Spleen (tissue), 11 donors: ENCODE results near the gene ATP6V1C2. TPM values are rescaled to one million over a fixed set of nuclear protein-coding genes. Genes with fewer than 3 reads are reported as not detected.
"Not testable (repeated sequence)": the region's sequence is repeated elsewhere in the genome, so short reads cannot be mapped to it uniquely, and the experiment has no call there.

ENCODE experiments used
- DNase-seq: peaks from one replicate; pipeline ENCODE4 v3.0.0-alpha.2; 2020
- H3K27ac ChIP-seq, 8 donors: fragments of 200-600 bp; sonication (generic) in 7 of 8; 1 replicate in 4 of 8; 2 replicates in 4 of 8; pipeline versions ENCODE4 v1.5.0 to v1.8.0; 2016 to 2021; ENCODE audit warnings: inconsistent platforms in 4 of 8, mild to moderate bottlenecking in 4 of 8, moderate library complexity in 1 of 8
- H3K27me3 ChIP-seq, 7 donors: fragments of 200-600 bp; sonication (generic) in 6 of 7; replicated peaks in 1 of 7; 1 replicate in 4 of 7; 2 replicates in 3 of 7; pipeline versions ENCODE4 v1.5.0 to v1.8.0; 2016 to 2021; ENCODE audit warnings: inconsistent platforms in 3 of 7, mild to moderate bottlenecking in 1 of 7
- H3K36me3 ChIP-seq, 6 donors: fragments of 200-600 bp; sonication (generic) in 5 of 6; 1 replicate in 4 of 6; 2 replicates in 2 of 6; pipeline versions ENCODE4 v1.5.0 to v1.8.0; 2016 to 2021; ENCODE audit warnings: inconsistent platforms in 2 of 6
- H3K4me1 ChIP-seq, 6 donors: fragments of 200-600 bp; sonication (generic) in 5 of 6; 1 replicate in 3 of 6; 2 replicates in 3 of 6; pipeline versions ENCODE4 v1.5.0 to v1.8.0; 2016 to 2021; ENCODE audit warnings: inconsistent platforms in 3 of 6
- H3K4me3 ChIP-seq, 8 donors: fragments of 200-600 bp; sonication (generic) in 7 of 8; 1 replicate in 4 of 8; 2 replicates in 4 of 8; pipeline versions ENCODE4 v1.5.0 to v1.8.0; 2016 to 2021; ENCODE audit warnings: inconsistent platforms in 4 of 8, mild to moderate bottlenecking in 4 of 8, moderate library complexity in 2 of 8
- H3K9me3 ChIP-seq, 8 donors: fragments of 200-600 bp; sonication (generic) in 7 of 8; 1 replicate in 4 of 8; 2 replicates in 4 of 8; pipeline versions ENCODE4 v1.5.0 to v1.8.0; 2016 to 2021; ENCODE audit warnings: inconsistent platforms in 4 of 8
- POLR2A ChIP-seq, 3 donors: fragments of 450-650 bp; IDR thresholded peaks; one replicate each; pipeline ENCODE4 v1.5.1; 2017; ENCODE audit warnings: antibody characterized with exemption in 3 of 3, mild to moderate bottlenecking in 1 of 3
- POLR2AphosphoS5 ChIP-seq, 3 donors: sonication (generic); formaldehyde crosslinking; IDR thresholded peaks; one replicate each; pipeline ENCODE4 v1.5.1; 2017; ENCODE audit warnings: antibody characterized with exemption in 3 of 3
- WGBS, 5 donors: extraction: QIAGEN DNeasy Blood & Tissue Kit in 3 of 5; methylation state at CpG; one replicate each; pipeline versions ENCODE4 v1.1.5 to v1.1.7; 2013 to 2018; 5-methylcytosine and 5-hydroxymethylcytosine counted together
- intact Hi-C: fragments of 100-400 bp; cut with DNase I; formaldehyde crosslinking; loops from one replicate; pipeline ENCODE4 v1.15.0; 2023; ENCODE audit warnings: low total_unique reads
- polyA plus RNA-seq, 3 donors: library from polyadenylated mRNA; stranded (reverse); fragments of 200-250 nt; gene quantifications; one replicate each; pipeline ENCODE4 v1.2.1, GENCODE V29; 2013
- total RNA-seq, 7 donors: library from RNA; depleted of rRNA in 3 of 7; stranded (reverse); fragments of >200 nt in 3 of 7; fragmentation: NEBNext Ultra II Directional in 4 of 7; extraction: Animal tissue kit (Norgen Biotek cat#: 25700) in 4 of 7; gene quantifications; one replicate each; pipeline versions ENCODE4 v1.1.0 to v1.2.1, GENCODE V29; 2016 to 2021
- TF ChIP-seq, protein P1 (sequence below), 11 experiments: fragments of 200-600 bp in 7 of 11; fragments of 450-650 bp in 4 of 11; sonication (generic) in 4 of 11; IDR thresholded peaks in 8 of 11; conservative IDR thresholded peaks in 3 of 11; 1 replicate in 7 of 11; 2 replicates in 4 of 11; pipeline versions ENCODE4 v1.4.0 to v1.8.0; 2016 to 2021; ENCODE audit warnings: antibody characterized with exemption in 11 of 11, inconsistent platforms in 4 of 11, mild to moderate bottlenecking in 1 of 11
- donor health status: healthy with polysubstance abuse.
- donor health status: DM: no; HTN: no; CAD: no; lungs with moderate emphysema.
- donor health status: DM: no; HTN: no; CAD: no.
- donor health status: Bipolar disorder and iron deficiency.
- donor health status: healthy.
- donor health status: DM: no; HTN: no; CAD: no.
- donor health status: DM: yes; HTN: yes; CAD: no.

The ATP6V1C2 gene
- total and polyA plus RNA-seq, 10 donors = 0.23 to 9.2 (median 0.54) TPM; not detected in 3

DNA sequence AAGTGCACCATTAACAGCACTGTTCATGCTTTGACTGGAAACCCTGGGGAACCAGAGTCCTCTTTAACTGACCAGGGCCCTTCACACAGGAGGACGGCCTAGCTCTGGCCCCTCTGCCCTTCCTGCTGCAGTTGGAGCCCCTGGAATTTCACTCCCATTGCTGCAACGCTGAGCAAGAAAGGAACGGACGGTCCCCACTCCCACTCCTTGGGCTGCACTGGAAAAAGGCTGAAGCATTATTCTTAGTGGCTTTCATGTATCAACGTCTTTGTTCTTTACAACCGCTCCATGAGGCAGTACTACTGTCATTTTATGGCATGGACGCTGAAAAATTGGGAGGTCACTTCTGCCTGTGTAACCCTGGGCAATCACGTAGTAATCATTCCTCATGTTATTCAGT is 81.2 kb downstream of the ATP6V1C2 start:
- Histone ChIP-seq H3K9me3 (no peaks in the 10 kb centered on the region), H3K4me1 (peaks cover 7 to 34% (median 12%) of the 10 kb centered on the region in 6 donors), H3K27me3 (no peaks in the 10 kb centered on the region), H3K4me3 (no peak overlapping the region), H3K36me3 (peaks cover 0 to 59% (median 27%) of the 10 kb centered on the region in 6 donors), H3K27ac (no peak overlapping the region)
- WGBS, 5 donors = 83 to 88% (median 86%) methylated on average over 8 of the region's 8 CpGs
- DNase-seq = no peak
- intact Hi-C loops = no loop called here
- TF ChIP-seq, protein P1, sequence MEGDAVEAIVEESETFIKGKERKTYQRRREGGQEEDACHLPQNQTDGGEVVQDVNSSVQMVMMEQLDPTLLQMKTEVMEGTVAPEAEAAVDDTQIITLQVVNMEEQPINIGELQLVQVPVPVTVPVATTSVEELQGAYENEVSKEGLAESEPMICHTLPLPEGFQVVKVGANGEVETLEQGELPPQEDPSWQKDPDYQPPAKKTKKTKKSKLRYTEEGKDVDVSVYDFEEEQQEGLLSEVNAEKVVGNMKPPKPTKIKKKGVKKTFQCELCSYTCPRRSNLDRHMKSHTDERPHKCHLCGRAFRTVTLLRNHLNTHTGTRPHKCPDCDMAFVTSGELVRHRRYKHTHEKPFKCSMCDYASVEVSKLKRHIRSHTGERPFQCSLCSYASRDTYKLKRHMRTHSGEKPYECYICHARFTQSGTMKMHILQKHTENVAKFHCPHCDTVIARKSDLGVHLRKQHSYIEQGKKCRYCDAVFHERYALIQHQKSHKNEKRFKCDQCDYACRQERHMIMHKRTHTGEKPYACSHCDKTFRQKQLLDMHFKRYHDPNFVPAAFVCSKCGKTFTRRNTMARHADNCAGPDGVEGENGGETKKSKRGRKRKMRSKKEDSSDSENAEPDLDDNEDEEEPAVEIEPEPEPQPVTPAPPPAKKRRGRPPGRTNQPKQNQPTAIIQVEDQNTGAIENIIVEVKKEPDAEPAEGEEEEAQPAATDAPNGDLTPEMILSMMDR (IDR thresholded peaks at IDR 0.05 in 8 of 11, conservative IDR thresholded peaks at IDR 0.05 in 3 of 11) = no peak
- no peak for TF ChIP-seq POLR2AphosphoS5 (IDR thresholded peaks at IDR 0.05)
- TF ChIP-seq POLR2A (IDR thresholded peaks at IDR 0.05) = no peak

DNA sequence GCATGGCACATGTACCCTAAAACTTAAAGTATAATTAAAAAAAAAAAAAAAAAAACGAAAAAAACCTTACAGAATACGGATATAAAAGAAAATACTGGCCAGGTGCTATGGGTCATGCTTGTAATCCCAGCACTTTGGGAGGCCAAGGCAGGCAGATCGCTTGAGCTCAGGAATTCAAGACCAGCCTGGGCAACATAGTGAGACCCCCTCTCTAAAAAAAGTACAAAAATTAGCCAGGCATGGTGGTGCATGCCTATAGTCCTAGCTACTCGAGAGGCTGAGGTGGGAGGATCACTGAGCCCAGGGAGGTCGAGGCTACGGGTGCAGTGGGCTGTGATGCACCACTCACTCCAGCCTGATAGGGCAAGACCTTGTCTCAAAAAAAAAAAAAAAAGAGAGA is 84.6 kb downstream of the ATP6V1C2 start:
- WGBS, 5 donors = 86 to 98% (median 93%) methylated on average over 6 of the region's 6 CpGs
- H3K4me3 ChIP-seq, intact Hi-C loops, H3K9me3 ChIP-seq, DNase-seq, H3K27ac ChIP-seq, H3K27me3 ChIP-seq: not testable (repeated sequence)
- Histone ChIP-seq H3K36me3 (peaks cover 0 to 31% (median 13%) of the 10 kb centered on the region in 6 donors), H3K4me1 (peaks cover 34 to 67% (median 42%) of the 10 kb centered on the region in 6 donors)

DNA sequence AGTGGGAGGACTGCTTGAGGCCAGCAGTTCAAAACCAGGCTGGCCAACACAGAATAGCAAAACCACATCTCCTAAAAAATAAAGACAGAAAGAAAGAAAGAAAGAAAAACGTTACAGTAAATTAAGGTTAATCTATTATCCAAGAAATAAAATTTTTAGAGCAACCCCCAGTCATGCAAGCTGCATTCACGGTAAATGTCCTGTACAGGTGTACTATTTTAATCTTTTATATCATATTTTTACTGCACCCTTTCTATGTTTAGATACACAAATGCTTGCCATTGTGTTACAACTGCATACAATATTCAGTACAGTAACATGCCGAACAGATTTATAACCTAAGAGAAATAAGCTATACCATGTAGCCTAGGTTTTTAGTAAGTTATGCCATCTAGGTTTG is 85.1 kb downstream of the ATP6V1C2 start:
- no peaks in the 10 kb centered on the region for H3K9me3 ChIP-seq
- WGBS, 5 donors = 65 to 87% (median 82%) methylated on average over 3 of the region's 3 CpGs
- no peak overlapping the region for H3K4me3 ChIP-seq
- no peak for TF ChIP-seq POLR2AphosphoS5 (IDR thresholded peaks at IDR 0.05)
- no peak for TF ChIP-seq POLR2A (IDR thresholded peaks at IDR 0.05)
- TF ChIP-seq, protein P1 (IDR thresholded peaks at IDR 0.05 in 8 of 11, conservative IDR thresholded peaks at IDR 0.05 in 3 of 11) = no peak
- no peak for DNase-seq
- H3K4me1 ChIP-seq = peaks cover 39 to 73% (median 47%) of the 10 kb centered on the region in 6 donors
- intact Hi-C loops = no loop called here
- peaks cover 0 to 26% (median 7%) of the 10 kb centered on the region in 6 donors for H3K36me3 ChIP-seq
- H3K27ac ChIP-seq = no peak overlapping the region
- no peaks in the 10 kb centered on the region for H3K27me3 ChIP-seq

DNA sequence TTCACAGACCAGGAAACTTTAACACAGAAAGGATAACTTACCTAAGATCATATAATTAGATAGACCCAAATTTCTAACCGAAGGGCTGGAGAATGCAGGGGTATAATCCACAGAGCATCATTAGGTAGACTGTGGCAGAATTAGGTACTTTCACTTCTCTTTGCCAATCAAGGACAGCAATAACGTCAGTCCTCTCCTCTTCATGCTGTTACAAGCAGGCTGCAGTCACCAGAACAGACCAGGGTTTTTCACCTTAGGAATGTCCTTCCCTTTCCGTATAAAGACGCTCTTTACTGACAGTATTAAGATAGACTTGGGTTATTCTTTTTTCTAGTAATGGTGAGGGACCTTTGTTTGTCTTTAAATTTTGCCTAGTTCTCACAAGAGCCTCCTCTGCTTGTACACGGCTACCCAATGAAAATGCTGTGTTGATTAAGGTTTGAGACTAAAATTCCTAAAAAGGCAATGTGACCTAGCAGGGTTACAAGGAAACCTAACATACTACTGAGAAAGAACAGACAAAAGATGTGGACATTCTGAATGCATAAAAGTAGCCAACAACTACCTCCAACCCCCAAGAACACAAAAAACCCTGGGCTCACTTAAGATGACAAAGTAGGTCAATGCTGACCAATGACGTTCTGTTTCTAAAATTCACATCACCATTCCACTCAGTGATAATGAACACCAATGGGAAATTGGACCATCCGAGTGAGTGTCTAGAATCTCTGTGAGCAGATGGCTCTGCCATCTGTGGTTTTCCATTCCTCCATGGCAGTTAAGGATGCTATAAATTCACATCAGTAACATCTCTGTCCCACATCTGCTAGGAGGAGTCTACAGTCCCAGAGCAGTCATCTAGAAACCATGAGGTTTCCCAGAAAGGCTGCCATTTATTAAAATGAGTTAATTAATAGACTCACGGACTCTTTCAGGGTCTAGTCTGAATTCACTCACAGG is 89.1 kb downstream of the ATP6V1C2 start:
- TF ChIP-seq, protein P1 (IDR thresholded peaks at IDR 0.05 in 8 of 11, conservative IDR thresholded peaks at IDR 0.05 in 3 of 11) = peak in 2 of 11 experiments; percentile 13 to 17
- TF ChIP-seq POLR2A (IDR thresholded peaks at IDR 0.05) (no peak), POLR2AphosphoS5 (IDR thresholded peaks at IDR 0.05) (no peak)
- Histone ChIP-seq H3K4me1 (peaks cover 47 to 83% (median 61%) of the 10 kb centered on the region in 6 donors), H3K27me3 (no peaks in the 10 kb centered on the region), H3K4me3 (peak overlapping the region in 6 of 8 donors; percentile 12 to 97 (median 90)), H3K9me3 (no peaks in the 10 kb centered on the region), H3K27ac (peak overlapping the region in 7 of 8 donors; percentile 48 to 98 (median 95)), H3K36me3 (peaks cover 0 to 12% (median 0%) of the 10 kb centered on the region in 6 donors)
- 23 to 40% (median 32%) methylated on average over 8 of the region's 8 CpGs for WGBS, 5 donors
- DNase-seq = no peak
- intact Hi-C loops = no loop called here
